Measurements from ENCODE around the gene ZGLP1.
A peak's percentile ranks its signal among the peaks of the same experiment; 100 is the strongest.

The ZGLP1 gene

GRCh38 chr19:10290357-10290875 lies 19.2 kb downstream of the ZGLP1 start:
- Histone ChIP-seq H3K27ac (ENCODE audit: low read depth, low read length, poor library complexity, severe bottlenecking) (no peak overlapping the region), H4K20me1 (ENCODE audit: insufficient read depth, low read length) (no peaks in the 10 kb centered on the region), H3K4me1 (ENCODE audit: insufficient read depth, low read length, severe bottlenecking) (peaks cover 51% of the 10 kb centered on the region), H3K9ac (ENCODE audit: low read length) (peak overlapping the region; percentile 41; the same call in 1 of the 2 replicates), H3K9me2 (ENCODE audit: low read depth, low read length) (no peaks in the 10 kb centered on the region), H3K9me3 (ENCODE audit: low read length) (no peaks in the 10 kb centered on the region), H3K4me3 (ENCODE audit: low read depth, low read length, poor library complexity, severe bottlenecking) (peak overlapping the region; percentile 62), H3K4me2 (ENCODE audit: low read length) (peak overlapping the region; percentile 93), H3K36me3 (ENCODE audit: insufficient read depth, low read length) (peaks cover 4% of the 10 kb centered on the region), H3F3A (ENCODE audit: insufficient read depth, low read length) (no peaks in the 10 kb centered on the region), H2AFZ (ENCODE audit: low read length) (no peak overlapping the region), H3K27me3 (ENCODE audit: insufficient read depth, low read length) (no peaks in the 10 kb centered on the region), H3K79me2 (ENCODE audit: insufficient read depth, low read length) (no peaks in the 10 kb centered on the region)
- TF ChIP-seq EZH2 (IDR thresholded peaks at IDR 0.05; ENCODE audit: borderline replicate concordance, low read length): no peak
- no peak for TF ChIP-seq CTCF (IDR thresholded peaks at IDR 0.05; ENCODE audit: low read length)

- no peaks in the 10 kb centered on the region for H3K9me3 ChIP-seq (ENCODE audit: low read length)
- no peak for TF ChIP-seq EZH2 (IDR thresholded peaks at IDR 0.05; ENCODE audit: borderline replicate concordance, low read length)
- no peak for TF ChIP-seq CTCF (IDR thresholded peaks at IDR 0.05; ENCODE audit: low read length)
- H3K9me2 ChIP-seq (ENCODE audit: low read depth, low read length): no peaks in the 10 kb centered on the region
- H3K79me2 ChIP-seq (ENCODE audit: insufficient read depth, low read length): no peaks in the 10 kb centered on the region
- no peaks in the 10 kb centered on the region for H3K27me3 ChIP-seq (ENCODE audit: insufficient read depth, low read length)
- H3K36me3 ChIP-seq (ENCODE audit: insufficient read depth, low read length): peaks cover 8% of the 10 kb centered on the region
- no peak within 1 kb of the TSS for H3K27ac ChIP-seq (ENCODE audit: low read depth, low read length, poor library complexity, severe bottlenecking)
- H4K20me1 ChIP-seq (ENCODE audit: insufficient read depth, low read length): no peaks in the 10 kb centered on the region
- H3K4me2 ChIP-seq (ENCODE audit: low read length): peak within 1 kb of the TSS; percentile 93
- H3K9ac ChIP-seq (ENCODE audit: low read length): peak within 1 kb of the TSS; percentile 60
- H2AFZ ChIP-seq (ENCODE audit: low read length): no peak within 1 kb of the TSS
- peak within 1 kb of the TSS; percentile 62 for H3K4me3 ChIP-seq (ENCODE audit: low read depth, low read length, poor library complexity, severe bottlenecking)
- no peaks in the 10 kb centered on the region for H3F3A ChIP-seq (ENCODE audit: insufficient read depth, low read length)
- H3K4me1 ChIP-seq (ENCODE audit: insufficient read depth, low read length, severe bottlenecking): peaks cover 49% of the 10 kb centered on the region
Measured at GRCh38 chr19:10289836-10290356, 19.7 kb downstream of the ZGLP1 start, which contains the start of gene ICAM5. ICAM5 (plus strand) TSS chr19:10289952; CDS start chr19:10290044, 92 bp downstream.

- peaks cover 49% of the 10 kb centered on the region for H3K4me1 ChIP-seq (ENCODE audit: insufficient read depth, low read length, severe bottlenecking)
- H3K4me3 ChIP-seq (ENCODE audit: low read depth, low read length, poor library complexity, severe bottlenecking): peak overlapping the region; percentile 62
- H3K79me2 ChIP-seq (ENCODE audit: insufficient read depth, low read length): no peaks in the 10 kb centered on the region
- no peaks in the 10 kb centered on the region for H3K9me3 ChIP-seq (ENCODE audit: low read length)
- H3K27ac ChIP-seq (ENCODE audit: low read depth, low read length, poor library complexity, severe bottlenecking): no peak overlapping the region
- H4K20me1 ChIP-seq (ENCODE audit: insufficient read depth, low read length): no peaks in the 10 kb centered on the region
- peak overlapping the region; percentile 93 for H3K4me2 ChIP-seq (ENCODE audit: low read length)
- no peak overlapping the region for H2AFZ ChIP-seq (ENCODE audit: low read length)
- peaks cover 11% of the 10 kb centered on the region for H3K36me3 ChIP-seq (ENCODE audit: insufficient read depth, low read length)
- no peaks in the 10 kb centered on the region for H3K9me2 ChIP-seq (ENCODE audit: low read depth, low read length)
- no peaks in the 10 kb centered on the region for H3F3A ChIP-seq (ENCODE audit: insufficient read depth, low read length)
- TF ChIP-seq CTCF (IDR thresholded peaks at IDR 0.05; ENCODE audit: low read length): no peak
- no peak for TF ChIP-seq EZH2 (IDR thresholded peaks at IDR 0.05; ENCODE audit: borderline replicate concordance, low read length)
- no peaks in the 10 kb centered on the region for H3K27me3 ChIP-seq (ENCODE audit: insufficient read depth, low read length)
- H3K9ac ChIP-seq (ENCODE audit: low read length): peak overlapping the region; percentile 60
Measured at GRCh38 chr19:10289167-10289835, 20.3 kb downstream of the ZGLP1 start.

Data from OCI-LY1 (cell line).